ENCODE measurements around the gene SREBF2.
"Not testable (repeated sequence)": the region's sequence is repeated elsewhere in the genome, so short reads cannot be mapped to it uniquely, and the experiment has no call there.

The SREBF2 gene

GRCh38 chr22:41821471-41822316 lies 11.2 kb upstream of the SREBF2 start:
- no peak for DNase-seq

GRCh38 chr22:41822317-41823057 lies 10.4 kb upstream of the SREBF2 start:
- peak; percentile 30 to 66 for DNase-seq

DNA sequence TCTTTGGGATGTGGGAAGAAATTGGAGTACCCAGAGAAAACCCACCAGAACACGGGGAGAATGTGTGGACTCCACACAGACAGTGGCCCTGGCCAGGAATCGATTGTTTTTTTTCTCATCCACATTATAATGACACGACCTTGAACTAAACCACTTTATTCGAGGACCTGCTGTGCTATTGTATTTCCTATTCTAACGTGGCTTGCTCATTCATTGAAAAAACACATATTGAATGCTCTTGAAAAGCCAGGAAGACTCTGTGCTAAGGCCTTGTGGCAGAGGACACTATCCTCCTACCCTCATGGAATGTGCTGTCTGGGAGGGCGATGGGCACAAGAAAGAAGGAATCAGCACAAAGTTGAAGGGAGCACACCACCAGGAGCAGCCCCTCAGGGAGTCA lies 9.1 kb upstream of the SREBF2 start:
- DNase-seq = no peak

GRCh38 chr22:41825376-41825775 lies 7.5 kb upstream of the SREBF2 start:
- DNase-seq = no peak

DNA sequence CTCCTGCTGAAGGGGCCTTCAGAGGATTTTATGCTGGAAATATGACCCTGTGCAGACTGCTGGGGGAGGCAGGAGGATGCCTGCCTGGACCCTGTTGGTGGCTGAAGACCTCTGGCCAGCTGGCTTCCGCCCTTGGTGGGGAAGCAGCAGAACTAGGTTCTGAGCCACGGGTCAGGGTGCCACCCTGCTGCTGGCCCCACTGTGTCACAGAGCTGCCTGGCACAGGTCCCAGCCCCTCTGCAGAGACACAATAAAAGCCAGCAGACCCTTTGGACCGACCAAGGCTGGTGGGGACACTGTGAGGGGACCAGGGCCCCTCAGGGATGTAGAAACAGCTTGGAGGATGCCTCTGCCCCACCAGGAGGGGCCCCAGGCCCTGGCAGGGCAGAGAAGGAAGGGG lies 6.9 kb upstream of the SREBF2 start:
- no peak for DNase-seq

GRCh38 chr22:41826430-41827383 lies 6.2 kb upstream of the SREBF2 start:
- no peak for DNase-seq

DNA sequence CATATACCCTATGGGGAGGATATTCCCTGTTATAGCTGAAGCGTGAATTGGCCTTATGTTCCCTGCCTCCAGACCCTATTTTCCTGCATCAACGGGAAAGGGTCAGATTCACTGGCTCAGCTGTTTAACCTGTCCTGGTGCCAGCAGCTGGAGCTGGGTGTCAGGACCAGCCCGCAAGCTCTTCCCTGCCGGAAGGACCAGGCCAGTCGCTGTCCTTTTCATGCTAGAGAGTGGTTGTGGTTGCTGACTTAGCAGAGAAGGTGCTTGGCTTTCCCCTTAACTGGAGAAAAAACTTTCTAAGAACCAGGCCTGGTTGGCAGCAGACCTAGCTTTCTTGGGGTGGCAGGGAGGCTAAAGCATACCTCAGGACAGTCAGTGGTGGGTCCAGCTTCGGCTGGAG lies 5.2 kb upstream of the SREBF2 start:
- DNase-seq = no peak

- DNase-seq = peak; percentile 69 to 82
These were observed 4.4 kb upstream of the SREBF2 start for GRCh38 chr22:41828516-41828915.

DNA sequence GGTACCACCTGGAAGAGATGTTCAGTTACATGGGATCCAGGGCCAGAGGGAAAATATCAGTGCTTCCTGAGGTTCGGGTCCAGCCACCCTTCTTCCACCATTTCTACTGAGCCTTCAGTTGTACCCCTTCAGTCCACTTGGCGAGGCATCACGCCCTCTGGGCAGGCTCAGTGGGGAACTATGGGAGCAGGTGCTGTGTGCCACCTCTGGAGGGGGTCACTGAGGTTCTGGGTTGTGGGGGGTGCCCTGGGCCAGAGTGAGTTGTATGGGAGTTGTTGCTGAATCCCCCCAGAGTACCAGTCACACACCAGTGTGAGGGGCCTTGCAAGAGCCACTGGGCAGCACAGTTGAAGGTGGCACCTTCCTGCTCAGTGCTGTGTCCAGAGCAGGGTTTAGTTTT lies 2.7 kb upstream of the SREBF2 start:
- no peak for DNase-seq

GRCh38 chr22:41831383-41831782 lies 1.5 kb upstream of the SREBF2 start:
- no peak for DNase-seq

GRCh38 chr22:41831828-41832552 lies 915 bp upstream of the SREBF2 start:
- DNase-seq = no peak

DNA sequence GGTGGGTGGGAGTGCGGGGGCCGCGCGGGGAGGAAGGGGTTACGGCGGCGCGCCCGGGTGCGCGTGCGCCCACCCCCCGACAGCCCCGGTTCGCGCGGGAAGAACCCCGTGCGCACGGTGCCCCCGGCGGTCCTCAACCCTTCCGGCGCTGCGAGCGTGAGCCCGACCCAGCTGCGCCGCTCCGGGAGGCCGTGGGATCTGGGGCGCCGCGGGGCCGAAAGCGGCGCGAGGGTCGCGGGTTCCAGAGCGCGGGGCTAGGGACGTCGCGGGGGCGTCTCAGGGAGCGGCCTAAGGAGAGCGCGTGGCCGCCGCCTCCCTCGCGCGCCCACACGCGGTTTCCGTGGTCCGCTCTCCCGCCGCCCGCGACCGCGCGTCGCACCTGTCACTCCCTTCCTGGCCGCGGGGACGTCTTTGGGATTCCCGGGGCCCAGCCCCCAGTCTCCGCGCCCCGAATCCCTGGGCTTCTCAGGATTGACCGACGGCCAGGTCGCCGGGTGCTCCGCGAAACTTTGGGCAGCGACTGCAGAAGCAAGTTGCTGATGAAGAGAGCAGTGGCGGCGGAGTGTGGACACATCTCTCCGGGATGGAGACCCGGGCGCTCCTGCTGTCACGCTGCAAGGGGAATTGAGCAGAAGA lies 582 bp downstream of the SREBF2 start:
- DNase-seq = peak in 1 of 2 experiments; percentile 26

GRCh38 chr22:41834005-41834944 lies 1.4 kb downstream of the SREBF2 start:
- no peak for DNase-seq

DNA sequence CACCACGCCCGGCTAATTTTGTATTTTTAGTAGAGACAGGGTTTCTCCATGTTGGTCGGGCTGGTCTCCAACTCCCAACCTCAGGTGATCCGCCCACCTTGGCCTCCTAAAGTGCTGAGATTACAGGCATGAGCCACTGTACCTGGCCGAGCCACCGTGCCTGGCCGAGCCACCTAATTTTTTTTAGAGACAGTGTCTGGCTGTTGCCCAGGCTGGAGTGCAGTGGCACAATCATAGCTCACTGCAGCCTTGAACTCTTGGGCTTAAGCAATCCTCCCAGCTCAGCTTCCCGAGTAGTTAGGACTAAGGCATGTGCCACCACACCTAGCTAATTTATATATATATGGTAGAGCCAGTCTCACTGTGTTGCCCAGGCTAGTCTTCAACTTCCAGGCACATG lies 2.6 kb downstream of the SREBF2 start:
- not testable (repeated sequence) for DNase-seq

- no peak for DNase-seq
These were observed 3.6 kb downstream of the SREBF2 start for GRCh38 chr22:41836551-41836950.

DNA sequence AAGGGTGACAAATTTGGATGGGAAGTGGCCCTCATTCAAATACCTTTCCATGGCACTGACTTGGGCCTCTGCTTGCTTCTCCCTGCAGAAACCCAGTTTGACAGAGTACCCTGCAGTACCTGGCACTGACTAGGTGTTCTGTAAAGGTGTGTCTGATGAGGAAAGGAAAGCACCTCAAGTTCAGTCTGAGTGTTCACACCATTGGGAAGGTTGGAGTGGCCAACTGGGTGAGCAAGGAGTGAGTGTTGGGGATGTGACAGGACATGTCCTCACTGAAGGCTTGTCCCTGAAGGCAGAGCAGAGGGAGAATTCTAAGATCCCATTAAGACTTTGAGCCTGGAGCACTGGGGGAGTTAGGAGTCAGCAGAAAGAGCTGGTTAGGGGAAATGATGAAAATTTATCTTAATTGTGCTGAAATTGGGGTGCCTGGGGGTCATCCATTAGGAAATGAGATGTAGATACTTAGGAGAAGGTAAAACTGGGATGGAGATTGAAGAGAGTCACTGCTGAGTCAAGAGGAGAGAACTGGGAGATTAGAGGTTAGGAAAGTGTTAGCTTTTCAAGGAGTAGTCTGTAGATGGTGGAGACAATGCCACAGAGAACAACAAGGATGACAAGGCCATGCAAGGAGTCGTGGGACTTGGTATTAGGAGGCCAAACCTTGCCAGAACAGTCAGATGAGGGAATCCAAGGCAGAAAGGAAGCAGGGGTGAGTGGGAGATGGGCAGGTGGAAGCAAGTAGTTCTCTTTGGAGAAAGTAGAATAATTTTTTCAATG lies 6.1 kb downstream of the SREBF2 start:
- no peak for DNase-seq

DNA sequence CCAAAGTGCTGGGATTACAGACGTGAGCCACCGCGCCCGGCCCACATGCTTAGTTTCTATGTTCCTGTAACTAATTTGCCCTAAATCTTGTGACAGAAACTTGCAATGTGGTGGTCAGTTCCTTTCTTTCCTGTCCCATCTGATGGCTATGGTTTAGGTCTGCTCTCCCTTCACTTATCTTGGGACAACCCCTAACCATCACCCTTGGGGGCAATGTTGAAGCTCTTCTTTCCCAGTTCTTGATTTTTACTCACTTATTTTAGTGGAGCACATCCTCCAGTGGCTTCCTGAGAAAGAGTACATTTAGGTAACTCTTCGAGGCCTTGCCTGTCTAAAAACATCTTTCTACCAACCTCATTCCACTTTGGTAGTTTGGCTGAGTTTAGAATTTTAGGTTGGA lies 7.3 kb downstream of the SREBF2 start:
- DNase-seq = no peak

- no peak for DNase-seq
These were observed 8.3 kb downstream of the SREBF2 start for GRCh38 chr22:41841085-41841712.

Data from NCI-H2081 (cell line).